Kidney (tissue), 22 donors: ENCODE data around the gene DLL4. TPM values are rescaled to one million over a fixed set of nuclear protein-coding genes. Genes with fewer than 3 reads are reported as not detected.

ENCODE experiments used
- DNase-seq, 5 donors: peaks; one replicate each; pipeline ENCODE4 v3.0.0-alpha.2; 2013 to 2020
- FAIRE-seq: peaks from 2 replicates; lab custom pipeline; 2012; peaks lifted over from hg19 to GRCh38; lab: Jason Lieb, UNC
- H3K27ac ChIP-seq, 2 donors: one replicate each; pipeline ENCODE4 v1.7.0; 2013; ENCODE audit warnings: low read depth in 2 of 2, low read length in 2 of 2, inconsistent platforms in 1 of 2
- H3K27me3 ChIP-seq: one replicate; pipeline ENCODE4 v1.7.1; 2013; ENCODE audit warnings: low read length, inconsistent platforms; ENCODE audit not compliant: control insufficient read depth, insufficient read depth
- H3K36me3 ChIP-seq, 3 donors: one replicate each; pipeline versions ENCODE4 v1.7.0 to v1.7.1; 2013; ENCODE audit warnings: low read length in 3 of 3, control low read depth in 1 of 3, inconsistent platforms in 1 of 3; ENCODE audit not compliant: insufficient read depth in 3 of 3, control insufficient read depth in 2 of 3
- H3K4me1 ChIP-seq, 3 donors: one replicate each; pipeline versions ENCODE4 v1.7.0 to v1.7.1; 2013; ENCODE audit warnings: low read length in 3 of 3, inconsistent platforms in 1 of 3, low read depth in 1 of 3; ENCODE audit not compliant: control insufficient read depth in 2 of 3, insufficient read depth in 2 of 3
- H3K4me3 ChIP-seq, 3 donors: one replicate each; pipeline versions ENCODE4 v1.7.0 to v1.8.1; 2013; ENCODE audit warnings: low read length in 3 of 3, control low read depth in 1 of 3, inconsistent platforms in 1 of 3
- H3K9ac ChIP-seq, 3 donors: one replicate each; pipeline versions ENCODE4 v1.7.0 to v1.7.1; 2013; ENCODE audit warnings: low read length in 3 of 3, control low read depth in 1 of 3, inconsistent platforms in 1 of 3
- H3K9me3 ChIP-seq, 3 donors: one replicate each; pipeline versions ENCODE4 v1.7.0 to v1.7.1; 2013; ENCODE audit warnings: low read length in 3 of 3, control low read depth in 1 of 3, inconsistent platforms in 1 of 3; ENCODE audit not compliant: control insufficient read depth in 2 of 3, insufficient read depth in 1 of 3
- intact Hi-C: fragments of 100-400 bp; cut with DNase I; formaldehyde crosslinking; loops from one replicate; pipeline ENCODE4 v1.11.1; 2022
- long read RNA-seq, 10 donors: library from polyadenylated mRNA in 1 of 10; unstranded in 1 of 10; transcript quantifications; one replicate each; pipeline ENCODE4 v2.0.0 and lab custom pipeline, GENCODE V29; 2021 to 2026
- polyA plus RNA-seq: library from polyadenylated mRNA; stranded (reverse); fragments of 350-450 nt; fragmentation: Illumina TruSeq; extraction: RNeasy Lipid Tissue Mini Kit (QIAGEN cat#74804); gene quantifications from one replicate; pipeline ENCODE4 v1.2.3, GENCODE V29; 2014; ENCODE audit warnings: low read depth, low replicate concordance; ENCODE audit not compliant: insufficient read depth
- total RNA-seq: library from RNA; stranded (reverse); fragmentation: NEBNext Ultra II Directional; extraction: Animal tissue kit (Norgen Biotek cat#: 25700); gene quantifications from one replicate; pipeline ENCODE4 v1.2.1, GENCODE V29; 2021
- TF ChIP-seq, protein P1 (sequence below): IDR thresholded peaks from 3 replicates; pipeline ENCODE4 v1.5.1; 2012; ENCODE audit warnings: mild to moderate bottlenecking, moderate library complexity, borderline replicate concordance; ENCODE audit not compliant: insufficient read depth; ENCODE audit errors: extremely low read depth
- donor health status: control.
- donor health status: control.
- donor health status: control.
- donor health status: control.
- donor health status: control.
- donor health status: DM: yes; HTN: yes; CAD: no.
- donor health status: Normal renal cell carcinoma (clear cell type).

DLL4 gene
- total RNA-seq = 9.4 TPM
- 5.8 TPM for polyA plus RNA-seq
- long read RNA-seq, donor 1 = 0 reads
- long read RNA-seq, donor 2, partial matches to known transcripts = 0 of 1 reads
- long read RNA-seq, donor 2, other reads (novel, unspliced or antisense) = 0 of 1 reads
- long read RNA-seq, donor 3 = 0 reads
- long read RNA-seq, donor 4 = 0 reads
- long read RNA-seq, donor 5 = 0 reads
- long read RNA-seq, donor 6 = 0 reads
- long read RNA-seq, donor 7, partial matches to known transcripts = 3 of 6 reads
- long read RNA-seq, donor 7, other reads (novel, unspliced or antisense) = 0 of 6 reads
- long read RNA-seq, donor 8 = 0 reads
- long read RNA-seq, donor 9 = 0 reads
- long read RNA-seq, donor 10 = 0 reads

DNA sequence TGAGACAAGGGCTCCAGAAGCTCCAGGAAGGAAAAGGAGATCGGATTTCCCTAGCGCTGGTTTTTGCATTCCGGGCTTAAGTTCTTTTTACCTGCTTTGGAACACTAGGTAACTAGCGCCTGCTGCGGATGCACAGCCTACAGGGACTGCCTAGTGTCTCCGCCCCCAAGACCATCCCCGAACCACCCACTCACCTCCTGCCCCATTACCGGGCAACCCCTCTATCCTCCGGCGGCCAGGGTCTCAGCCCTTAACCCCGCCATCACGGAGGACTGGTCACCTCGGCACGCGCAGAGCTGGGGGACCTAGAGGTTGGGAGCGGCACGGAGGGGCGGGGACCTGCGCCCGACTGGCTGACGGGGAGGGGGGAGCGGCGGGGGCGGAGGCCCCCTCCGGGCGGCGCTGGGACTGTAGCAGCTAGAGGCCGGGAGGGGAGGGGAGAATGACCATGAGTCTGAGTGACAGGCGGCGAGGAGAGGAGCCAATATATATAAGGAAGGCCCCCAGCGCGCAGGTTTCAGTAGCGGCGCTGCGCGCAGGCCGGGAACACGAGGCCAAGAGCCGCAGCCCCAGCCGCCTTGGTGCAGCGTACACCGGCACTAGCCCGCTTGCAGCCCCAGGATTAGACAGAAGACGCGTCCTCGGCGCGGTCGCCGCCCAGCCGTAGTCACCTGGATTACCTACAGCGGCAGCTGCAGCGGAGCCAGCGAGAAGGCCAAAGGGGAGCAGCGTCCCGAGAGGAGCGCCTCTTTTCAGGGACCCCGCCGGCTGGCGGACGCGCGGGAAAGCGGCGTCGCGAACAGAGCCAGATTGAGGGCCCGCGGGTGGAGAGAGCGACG lies at the start of gene DLL4:
Gene DLL4 (plus strand): TSS at position 520 of the 839 bp plus-strand sequence. CDS start 329 bp downstream, outside the sequence.
- TF ChIP-seq, protein P1, sequence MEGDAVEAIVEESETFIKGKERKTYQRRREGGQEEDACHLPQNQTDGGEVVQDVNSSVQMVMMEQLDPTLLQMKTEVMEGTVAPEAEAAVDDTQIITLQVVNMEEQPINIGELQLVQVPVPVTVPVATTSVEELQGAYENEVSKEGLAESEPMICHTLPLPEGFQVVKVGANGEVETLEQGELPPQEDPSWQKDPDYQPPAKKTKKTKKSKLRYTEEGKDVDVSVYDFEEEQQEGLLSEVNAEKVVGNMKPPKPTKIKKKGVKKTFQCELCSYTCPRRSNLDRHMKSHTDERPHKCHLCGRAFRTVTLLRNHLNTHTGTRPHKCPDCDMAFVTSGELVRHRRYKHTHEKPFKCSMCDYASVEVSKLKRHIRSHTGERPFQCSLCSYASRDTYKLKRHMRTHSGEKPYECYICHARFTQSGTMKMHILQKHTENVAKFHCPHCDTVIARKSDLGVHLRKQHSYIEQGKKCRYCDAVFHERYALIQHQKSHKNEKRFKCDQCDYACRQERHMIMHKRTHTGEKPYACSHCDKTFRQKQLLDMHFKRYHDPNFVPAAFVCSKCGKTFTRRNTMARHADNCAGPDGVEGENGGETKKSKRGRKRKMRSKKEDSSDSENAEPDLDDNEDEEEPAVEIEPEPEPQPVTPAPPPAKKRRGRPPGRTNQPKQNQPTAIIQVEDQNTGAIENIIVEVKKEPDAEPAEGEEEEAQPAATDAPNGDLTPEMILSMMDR = no peak
- DNase-seq = peak; percentile 66 to 90 (median 80)
- no peaks in the 10 kb centered on the region for H3K36me3 ChIP-seq
- intact Hi-C loops = no loop called here
- FAIRE-seq = no peak
- peak within 1 kb of the TSS; percentile 28 to 43 for H3K27ac ChIP-seq
- H3K27me3 ChIP-seq = peaks cover 15% of the 10 kb centered on the region
- no peaks in the 10 kb centered on the region for H3K9me3 ChIP-seq
- peak within 1 kb of the TSS in 2 of 3 donors; percentile 22 to 60 for H3K9ac ChIP-seq
- peaks cover 0 to 42% (median 4%) of the 10 kb centered on the region in 3 donors for H3K4me1 ChIP-seq
- H3K4me3 ChIP-seq = peak within 1 kb of the TSS; percentile 41 to 64 (median 61)

DNA sequence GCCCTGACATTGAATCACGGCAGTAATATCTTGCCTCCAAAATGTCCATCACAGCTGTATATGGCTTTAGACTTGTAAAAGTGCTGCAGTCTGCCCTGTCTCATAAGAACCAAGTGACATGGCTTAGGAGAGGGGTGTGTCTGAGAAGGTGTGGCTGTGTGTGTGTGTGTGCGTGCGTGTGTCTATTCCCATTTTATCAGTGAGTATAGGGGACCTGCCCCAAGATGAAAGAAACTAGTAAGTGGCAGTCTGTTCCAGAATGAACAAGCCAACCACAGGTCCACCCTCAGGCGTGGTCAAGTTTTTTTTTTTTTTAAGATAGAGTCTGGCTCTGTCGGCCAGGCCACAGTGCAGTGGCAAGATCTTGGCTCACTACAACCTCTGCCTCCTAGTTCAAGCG lies 49.5 kb upstream of the DLL4 start:
- intact Hi-C loops = no loop called here
- Histone ChIP-seq H3K9me3 (no peaks in the 10 kb centered on the region), H3K9ac (no peak overlapping the region), H3K27me3 (no peaks in the 10 kb centered on the region), H3K27ac (no peak overlapping the region), H3K4me3 (no peak overlapping the region), H3K36me3 (no peaks in the 10 kb centered on the region), H3K4me1 (no peaks in the 10 kb centered on the region)
- TF ChIP-seq, protein P1 = no peak
- peak in 1 of 5 donors; percentile 24 for DNase-seq
- FAIRE-seq = no peak

DNA sequence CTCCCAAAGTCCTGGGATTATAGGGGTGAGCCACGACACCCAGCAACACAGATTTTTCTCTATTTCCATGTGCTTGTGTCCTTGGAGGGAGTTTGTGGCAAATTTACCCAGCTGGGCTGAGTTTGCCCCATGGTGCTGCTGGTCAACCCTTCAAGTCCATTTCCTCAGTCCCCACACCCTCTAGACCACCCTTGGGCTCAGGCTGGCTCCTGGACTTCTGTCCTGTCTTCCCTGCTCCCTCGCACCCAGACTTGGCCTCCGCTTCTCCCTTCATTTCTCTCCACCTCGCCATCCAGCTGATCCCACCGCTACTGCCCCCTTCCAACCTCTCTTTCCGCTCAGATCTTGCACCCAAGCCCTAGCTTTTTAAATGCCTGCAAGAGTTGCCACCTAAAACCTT lies 47.8 kb upstream of the DLL4 start:
- Histone ChIP-seq H3K27ac (no peak overlapping the region), H3K36me3 (no peaks in the 10 kb centered on the region), H3K27me3 (no peaks in the 10 kb centered on the region), H3K9me3 (no peaks in the 10 kb centered on the region), H3K4me3 (no peak overlapping the region), H3K4me1 (no peaks in the 10 kb centered on the region), H3K9ac (no peak overlapping the region)
- DNase-seq = peak in 2 of 5 donors; percentile 22 to 34
- intact Hi-C loops = no loop called here
- no peak for FAIRE-seq
- TF ChIP-seq, protein P1 = no peak
